ENCODE data around the gene TMEM167A. TPM values are rescaled to one million over a fixed set of nuclear protein-coding genes. Genes with fewer than 3 reads are reported as not detected.

TMEM167A gene
- total RNA-seq, 2 donors from 2014 or later = 59.4 to 69.2 TPM

- ATAC-seq = no peak
- intact Hi-C loops (cut with DNase I) = no loop called here
- DNase-seq = no peak
These were observed 28.4 kb downstream of the TMEM167A start for GRCh38 chr5:83048811-83049210.

- intact Hi-C loops (cut with DNase I) = no loop called here
- ATAC-seq = peak in 1 of 2 donors; percentile 60
- DNase-seq = no peak
These were observed 28.9 kb downstream of the TMEM167A start for GRCh38 chr5:83048277-83048676.

DNA sequence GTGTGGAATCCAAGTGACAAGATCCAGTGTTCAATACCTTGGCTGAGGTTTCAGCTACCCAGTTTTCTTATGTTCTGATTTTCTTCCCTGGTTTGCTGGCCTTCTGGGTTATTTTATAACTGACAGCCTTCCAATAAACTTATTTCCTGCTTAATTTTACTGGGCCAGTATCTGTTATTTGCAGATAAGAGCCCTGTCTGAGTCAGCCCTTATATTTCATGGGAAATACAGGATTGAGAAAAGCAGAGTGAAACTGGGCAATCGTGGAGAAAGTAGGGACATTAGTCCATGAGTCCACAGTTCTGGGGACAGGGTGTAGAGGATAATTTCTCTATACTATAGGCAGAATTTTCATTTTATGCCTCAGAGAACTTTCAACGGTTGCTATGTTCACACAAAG is 32.3 kb downstream of the TMEM167A start:
- ATAC-seq (no peak), DNase-seq (no peak)
- intact Hi-C loops (cut with DNase I) = no loop called here

DNA sequence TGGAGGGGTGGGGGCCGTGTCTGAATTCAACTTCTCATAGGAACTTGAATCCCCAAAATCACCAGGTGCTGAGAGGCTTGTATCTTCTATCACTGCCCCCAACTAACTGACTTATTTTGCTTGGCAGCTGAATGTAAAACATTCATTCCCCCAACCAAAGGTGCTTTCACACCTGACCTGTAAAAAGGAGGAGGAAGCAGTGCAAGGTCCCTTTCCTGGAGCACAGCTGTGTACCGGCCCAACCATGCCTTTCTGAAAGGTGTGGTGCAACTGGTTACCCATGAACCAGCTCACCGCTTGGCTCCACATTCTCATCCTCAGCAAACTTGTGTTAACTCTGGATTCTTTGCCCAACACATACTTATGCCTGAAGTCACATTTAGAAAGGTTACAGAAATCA is 34.7 kb downstream of the TMEM167A start:
- intact Hi-C loops (cut with DNase I) = no loop called here
- DNase-seq (no peak), ATAC-seq (no peak)

- no peak for ATAC-seq
- intact Hi-C loops (cut with DNase I) = no loop called here
- no peak for DNase-seq
These were observed 38.3 kb downstream of the TMEM167A start for GRCh38 chr5:83038924-83039323.

DNA sequence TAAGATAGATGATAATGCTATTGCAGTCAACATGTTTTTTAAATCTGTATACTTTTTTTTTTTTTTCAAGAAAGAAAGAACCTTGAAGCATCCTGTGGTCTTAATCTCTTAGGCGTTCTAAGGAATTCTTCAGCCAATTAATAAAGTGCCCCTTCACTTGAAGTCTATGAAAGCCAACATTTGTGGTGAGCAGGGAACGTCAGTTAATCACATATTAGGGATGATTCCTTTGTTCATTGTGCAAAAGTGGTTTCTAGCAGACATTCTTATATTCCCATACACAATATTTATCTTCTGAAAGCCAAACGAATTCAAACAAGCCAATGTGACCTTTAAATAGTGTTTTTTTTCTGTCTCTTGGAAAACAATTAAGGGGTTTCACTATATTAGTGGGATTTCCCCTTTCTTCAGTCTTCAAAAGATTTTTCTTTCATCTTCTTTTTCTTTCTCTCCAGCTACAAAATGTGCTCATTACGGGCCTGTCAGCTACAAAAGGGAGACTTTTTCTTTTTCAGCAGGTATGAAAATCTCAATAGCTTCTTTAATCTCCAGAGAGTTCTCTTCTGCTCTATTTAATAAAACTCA is 40.1 kb downstream of the TMEM167A start:
- ATAC-seq (no peak), DNase-seq (no peak)
- intact Hi-C loops (cut with DNase I) = no loop called here

DNA sequence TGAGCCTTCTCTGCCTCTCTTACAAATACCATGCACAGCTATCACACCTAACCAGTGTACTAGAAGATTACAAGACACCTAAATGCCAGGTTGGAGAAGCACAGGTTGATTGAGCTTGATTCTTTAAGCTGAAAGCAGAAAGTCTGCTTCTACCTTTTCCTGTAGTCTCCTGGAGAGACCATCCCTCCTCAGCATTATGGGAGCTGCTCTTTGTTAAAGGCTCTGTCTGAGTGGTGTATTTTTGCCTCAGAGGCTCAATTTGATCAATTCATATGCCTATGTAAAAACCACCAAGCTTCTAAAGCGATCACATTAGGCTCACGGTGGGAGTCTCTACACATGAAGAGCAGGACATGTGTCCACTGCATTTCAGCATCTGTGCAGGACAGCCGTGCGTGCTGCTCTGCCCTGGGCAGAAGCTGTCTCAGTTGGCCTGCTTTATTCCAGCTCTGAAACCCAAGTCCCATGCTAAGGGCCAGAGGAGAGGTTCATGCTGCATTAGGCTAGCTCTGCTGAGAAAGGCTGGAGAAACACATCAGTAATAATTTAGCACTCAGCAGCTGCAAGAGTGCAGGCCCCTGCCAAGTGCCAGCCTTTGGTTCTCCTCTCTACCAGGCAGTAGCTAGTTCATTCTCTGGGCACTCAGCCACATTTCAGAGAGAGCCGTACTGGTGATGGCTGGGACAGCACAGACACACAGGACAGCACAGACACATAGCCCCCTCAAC is 41.7 kb downstream of the TMEM167A start:
- intact Hi-C loops (cut with DNase I) = no loop called here
- peak; percentile 70 for DNase-seq
- peak; percentile 97 to 98 for ATAC-seq

GRCh38 chr5:83034528-83035207 is 42.5 kb downstream of the TMEM167A start:
- DNase-seq (no peak), ATAC-seq (no peak)
- intact Hi-C loops (cut with DNase I) = no loop called here

DNA sequence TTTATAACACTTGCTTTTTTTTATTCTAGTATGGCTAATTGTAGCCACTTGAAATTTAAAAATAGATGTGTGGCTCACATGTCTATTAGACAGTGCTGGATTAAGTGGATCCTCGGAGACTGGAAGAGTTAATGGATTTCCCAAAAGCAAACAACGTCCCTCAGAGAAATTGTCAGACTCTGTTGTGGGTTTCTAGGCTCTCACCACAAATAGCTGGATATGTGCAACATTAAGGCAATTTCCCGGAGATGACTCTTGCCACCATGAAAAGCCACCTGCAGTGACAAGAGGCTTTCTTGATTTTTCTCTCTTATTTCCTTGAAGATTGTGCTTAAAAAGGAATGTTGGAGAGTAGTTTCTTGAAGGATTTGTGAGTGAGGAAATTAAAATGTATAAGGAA is 43.2 kb downstream of the TMEM167A start:
- intact Hi-C loops (cut with DNase I) = no loop called here
- no peak for DNase-seq
- no peak for ATAC-seq

- no peak for ATAC-seq
- intact Hi-C loops (cut with DNase I) = no loop called here
- no peak for DNase-seq
These were observed 45.8 kb downstream of the TMEM167A start for GRCh38 chr5:83031381-83031780.

DNA sequence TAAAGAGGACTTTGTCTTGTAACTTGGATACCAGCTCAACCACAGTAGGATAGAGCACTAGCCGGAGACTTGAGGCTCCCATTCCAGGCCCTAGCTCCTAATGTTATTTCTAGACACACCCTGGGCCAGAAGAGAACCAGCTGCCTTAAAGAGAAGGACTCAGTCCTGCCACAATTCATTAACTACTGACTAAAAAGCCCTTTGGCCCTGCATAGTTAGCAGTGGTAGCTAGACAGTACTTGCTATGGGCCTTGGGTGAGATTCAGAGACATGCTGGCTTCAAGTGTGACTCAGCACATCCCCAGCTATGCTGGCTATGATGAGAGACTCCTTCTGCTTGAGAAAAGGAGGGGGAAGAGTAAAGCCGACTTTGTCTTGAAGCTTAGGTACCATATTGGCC is 47.3 kb downstream of the TMEM167A start:
- DNase-seq (no peak), ATAC-seq (peak in 1 of 2 donors; percentile 87)
- intact Hi-C loops (cut with DNase I) = no loop called here

GRCh38 chr5:83026930-83027687 is 50.1 kb downstream of the TMEM167A start:
- no peak for DNase-seq
- intact Hi-C loops (cut with DNase I) = no loop called here
- peak in 1 of 2 donors; percentile 42 for ATAC-seq

DNA sequence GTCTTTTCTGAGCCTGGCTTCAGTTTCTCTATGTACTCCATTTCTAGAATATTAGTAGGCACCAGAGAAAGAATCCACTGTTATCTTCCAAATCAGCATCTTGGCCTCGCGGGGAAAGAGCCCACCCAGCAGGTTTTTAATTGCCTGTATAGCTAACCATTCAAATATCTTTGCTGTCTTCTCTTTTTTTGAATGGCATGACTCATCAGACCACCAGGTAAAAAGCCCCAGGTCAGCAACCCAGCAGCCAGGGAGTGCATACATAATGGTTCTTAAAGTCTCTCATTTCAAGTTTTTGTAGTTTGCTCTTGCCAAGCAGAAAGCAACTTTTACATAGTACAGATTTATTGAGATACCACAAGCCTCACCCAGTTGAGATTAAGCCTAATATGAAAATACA is 50.7 kb downstream of the TMEM167A start:
- intact Hi-C loops (cut with DNase I) = no loop called here

DNA sequence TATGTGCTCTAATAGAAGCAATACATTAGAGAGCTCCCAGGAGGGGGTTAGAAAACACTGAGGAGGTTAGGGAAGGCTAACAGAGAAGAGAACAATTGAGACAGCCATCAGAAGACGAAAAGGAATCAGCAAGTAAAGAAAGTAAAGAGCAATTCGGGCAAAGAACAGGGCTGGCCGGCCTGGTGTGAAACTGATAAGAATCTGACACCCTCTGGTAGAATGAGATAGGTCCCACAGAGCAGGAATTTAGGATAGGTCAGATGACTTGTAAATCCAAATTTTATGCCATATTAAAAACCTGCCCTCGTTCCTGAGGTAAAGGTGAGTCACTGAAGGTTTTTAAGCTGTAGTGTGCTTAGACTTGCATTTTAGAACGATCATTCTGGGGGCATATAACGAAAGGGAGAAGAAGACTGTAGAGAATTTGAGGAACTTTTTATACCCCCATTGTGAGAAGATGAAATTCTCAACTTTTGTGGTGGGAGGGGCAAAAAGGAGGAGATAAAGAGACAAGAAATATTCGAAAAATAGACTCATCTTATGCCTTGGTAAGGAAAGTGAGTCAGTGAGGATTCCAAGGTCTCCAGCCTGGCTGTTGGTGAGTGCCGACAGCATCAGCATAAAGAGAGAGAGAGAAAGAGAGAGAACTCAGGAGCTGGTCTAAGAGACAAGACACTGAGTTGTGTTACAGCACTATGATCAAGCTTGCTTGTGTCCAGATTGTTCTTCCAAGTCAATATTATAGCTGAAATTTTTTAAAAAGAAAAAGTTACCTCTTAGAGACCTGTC is 51.3 kb downstream of the TMEM167A start:
- DNase-seq (no peak), ATAC-seq (no peak)
- intact Hi-C loops (cut with DNase I) = no loop called here

More for the DNA sequence above, 50.7 kb downstream of the TMEM167A start:
- no peak for DNase-seq
- no peak for ATAC-seq

- intact Hi-C loops (cut with DNase I) = no loop called here
- ATAC-seq (no peak), DNase-seq (no peak)
These were observed 54.9 kb downstream of the TMEM167A start for GRCh38 chr5:83022334-83022733.

- ATAC-seq (no peak), DNase-seq (no peak)
- intact Hi-C loops (cut with DNase I) = no loop called here
These were observed 61.5 kb downstream of the TMEM167A start for GRCh38 chr5:83015676-83016075.

GRCh38 chr5:83011985-83012384 is 65.2 kb downstream of the TMEM167A start:
- DNase-seq = no peak
- no peak for ATAC-seq
- intact Hi-C loops (cut with DNase I) = no loop called here

DNA sequence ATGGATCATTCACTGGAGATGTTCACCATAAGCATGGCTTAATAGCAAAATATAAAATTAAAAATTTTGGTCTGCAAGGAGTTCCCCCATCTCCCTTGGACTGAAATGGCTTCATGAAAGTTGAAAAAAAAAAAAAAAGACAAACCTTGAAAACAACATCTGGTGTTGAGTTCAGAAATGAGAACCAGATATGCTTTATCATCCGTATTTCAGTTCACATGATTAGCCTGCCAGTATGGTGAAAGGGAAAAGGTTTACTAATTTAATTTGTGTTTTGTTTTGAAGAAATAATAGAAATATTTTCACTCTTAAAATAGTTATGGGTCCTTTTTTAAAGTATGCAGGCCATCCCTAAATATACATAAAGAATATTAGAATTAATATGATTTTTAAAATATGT is 67.8 kb downstream of the TMEM167A start:
- ATAC-seq = no peak
- intact Hi-C loops (cut with DNase I) = no loop called here
- no peak for DNase-seq

DNA sequence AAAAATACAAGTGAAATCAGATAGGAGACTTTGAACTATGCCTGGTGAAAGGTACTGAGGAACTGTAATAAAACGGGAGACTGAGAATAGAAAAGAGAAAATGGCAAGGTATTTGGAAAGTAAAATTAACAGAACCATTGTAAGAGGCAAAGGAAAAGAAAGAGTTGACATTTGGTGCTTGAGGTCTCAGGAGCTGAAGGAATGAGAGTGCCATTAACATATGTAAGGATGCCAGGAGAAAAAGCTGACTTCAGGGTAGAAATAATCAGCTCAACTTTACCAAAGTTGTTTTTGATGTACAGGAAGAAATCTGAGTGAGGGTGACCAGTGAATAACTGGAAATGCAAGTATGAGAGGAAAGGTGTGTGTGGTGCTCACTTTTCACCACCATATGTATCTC is 69.4 kb downstream of the TMEM167A start:
- intact Hi-C loops (cut with DNase I) = no loop called here
- no peak for DNase-seq
- ATAC-seq = no peak
